ENCODE measurements around the gene SFTA2. TPM values are rescaled to one million over a fixed set of nuclear protein-coding genes. Genes with fewer than 3 reads are reported as not detected.

Gene SFTA2
- total and polyA plus RNA-seq, 10 of the 15 experiments (the other 5 are each of a cell fraction or from before 2014, with no cell fraction given): 0.15 to 0.92 (median 0.33) TPM; not detected in 4

DNA sequence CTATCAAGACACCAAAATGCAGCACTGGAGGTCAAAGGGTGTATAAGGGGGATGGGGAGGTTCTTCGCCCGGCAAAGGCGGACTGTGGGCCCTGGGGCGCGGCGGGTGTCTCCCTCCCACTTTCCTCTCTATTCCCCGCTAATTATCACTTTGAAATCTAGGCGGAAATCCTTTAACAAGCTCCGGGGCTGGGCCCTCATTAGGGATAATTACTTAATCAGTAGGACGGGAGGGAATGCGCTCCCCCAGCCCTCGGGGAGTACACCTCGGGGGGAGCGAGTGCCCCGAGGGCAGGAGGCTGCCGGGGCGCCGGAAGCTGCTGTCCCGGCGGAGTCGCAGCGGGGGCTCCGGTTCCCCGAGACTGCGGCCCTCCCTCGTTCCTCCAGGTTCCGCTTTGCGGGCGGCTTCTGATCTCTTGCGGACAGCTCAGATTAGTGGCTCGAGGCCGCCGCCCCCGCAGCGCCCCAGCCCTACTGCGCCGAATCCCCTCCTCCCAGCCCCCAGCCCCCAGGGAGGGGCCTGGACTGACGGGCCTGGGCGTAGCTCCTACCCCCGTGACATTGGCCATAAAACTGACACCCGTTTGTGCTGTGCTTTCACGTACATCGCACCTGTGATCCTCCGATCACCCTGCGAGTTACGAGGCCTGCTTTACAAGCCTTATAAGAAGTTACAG, 23.5 kb upstream of the SFTA2 start:
- H3K4me3 ChIP-seq: peak overlapping the region; percentile 54; the same call in 1 of the 2 replicates
- H3K27me3 ChIP-seq (replicated peaks in 1 of 2; ENCODE audit: control insufficient read depth in 2 of 2, insufficient read depth in 2 of 2, low read length in 1 of 2): no peaks in the 10 kb centered on the region; a peak in 1 of 4 replicates
- H2AFZ ChIP-seq (ENCODE audit: control insufficient read depth, low read depth, low read length): peak overlapping the region; percentile 90
- no peaks in the 10 kb centered on the region for H4K20me1 ChIP-seq (ENCODE audit: control insufficient read depth, insufficient read depth)
- BruUV-seq (replicated peaks): no TSS peak
- peaks cover 21% of the 10 kb centered on the region for H3K4me1 ChIP-seq (ENCODE audit: control insufficient read depth, insufficient read depth, low read length)
- no peaks in the 10 kb centered on the region for H3K36me3 ChIP-seq (ENCODE audit: control insufficient read depth in 2 of 2, insufficient read depth in 2 of 2, low read length in 1 of 2)
- H3K79me2 ChIP-seq (ENCODE audit: control insufficient read depth, insufficient read depth, low read length): no peaks in the 10 kb centered on the region
- WGBS (ENCODE audit: insufficient coverage, insufficient replicate concordance, low lambda C conversion rate, missing lambda C conversion rate): under 1% methylated on average over 46 of the region's 46 CpGs
- in situ Hi-C loops (cut with MboI): no loop called here
- no peak for FAIRE-seq
- ChIA-PET RAD21 (ENCODE audit: unreplicated experiment) (interaction anchor here (0.6 to 1.4 kb wide), 8 partner anchors 27 to 844 kb away, joined by 3 to 4 read pairs (median 3); no protein-coding TSS in a partner anchor), CTCF (interaction anchor here (0.7 to 2.8 kb wide), 8 partner anchors 37 to 866 kb away, joined by 3 to 9 read pairs (median 3); partner anchors contain the start of gene VARS2), POLR2A (interaction anchor here (0.6 to 1.0 kb wide), 7 partner anchors 9 to 1301 kb away, joined by 3 to 6 read pairs (median 3); partner anchors contain the start of gene VARS2), SMC1A (ENCODE audit: uncharacterized antibody, unreplicated experiment) (interaction anchor here (1.1 to 1.4 kb wide), 2 partner anchors 40 to 106 kb away, joined by 3 to 6 read pairs; no protein-coding TSS in a partner anchor)
- intact Hi-C loops (cut with micrococcal nuclease; ENCODE audit: unreplicated experiment): no loop called here
- peaks cover 2% of the 10 kb centered on the region; the same call in 2 of the 3 replicates for H3K9me3 ChIP-seq (replicated peaks; ENCODE audit: control insufficient read depth, insufficient read depth, low read length)
- peak overlapping the region; percentile 68 for H3K9ac ChIP-seq (ENCODE audit: control insufficient read depth, insufficient read depth, low read length)
- H3K27ac ChIP-seq (ENCODE audit: control insufficient read depth, insufficient read depth): no peak overlapping the region
- DNase-seq (ENCODE audit: low read depth, low spot score): peak; percentile 15
- peak overlapping the region; percentile 91 for H3K4me2 ChIP-seq (ENCODE audit: control insufficient read depth, insufficient read depth)
- ATAC-seq: peak; percentile 94
- TF ChIP-seq RAD21 (IDR thresholded peaks at IDR 0.05; ENCODE audit: insufficient read depth, low read depth, low read length) (no peak), YY1 (IDR thresholded peaks at IDR 0.05; ENCODE audit: low read depth, low read length) (peak; percentile 71), HDAC6 (IDR thresholded peaks at IDR 0.05; ENCODE audit: unreplicated experiment) (no peak), ZNF592 (IDR thresholded peaks at IDR 0.05) (no peak), PAX5 (IDR thresholded peaks at IDR 0.05; ENCODE audit: borderline replicate concordance, low read depth, low read length) (peak; percentile 8; the same call in 1 of the 2 replicates), EP300 (IDR thresholded peaks at IDR 0.05; ENCODE audit: borderline replicate concordance in 1 of 2, control insufficient read depth in 1 of 2, low read depth in 2 of 2, low read length in 2 of 2) (peak in 1 of 2 experiments; percentile 31; a peak in 1 of 4 replicates), SIX5 (IDR thresholded peaks at IDR 0.05; ENCODE audit: low read depth, low read length, severe bottlenecking) (peak; percentile 37), CREB1 (IDR thresholded peaks at IDR 0.05; ENCODE audit: low read depth) (peak; percentile 58; the same call in 1 of the 2 replicates), SMAD5 (IDR thresholded peaks at IDR 0.05; ENCODE audit: low read depth) (0 out of 2 replicates have a peak, but pooled peaks have one; percentile 27), NR2C1 (IDR thresholded peaks at IDR 0.05) (peak; percentile 34), BRCA1 (IDR thresholded peaks at IDR 0.05; ENCODE audit: low read depth, low read length) (no peak), DPF2 (IDR thresholded peaks at IDR 0.05) (peak; percentile 72; the same call in 1 of the 2 replicates), BACH1 (IDR thresholded peaks at IDR 0.05; ENCODE audit: borderline replicate concordance) (no peak; the same call in 1 of the 2 replicates), SP1 (IDR thresholded peaks at IDR 0.05; ENCODE audit: low read depth, low read length) (peak; percentile 39), CTCF (IDR thresholded peaks at IDR 0.05 in 2 of 3, conservative IDR thresholded peaks at IDR 0.05 in 1 of 3; ENCODE audit: control insufficient read depth in 2 of 3, extremely low read depth in 1 of 3, insufficient read depth in 1 of 3, low read depth in 3 of 3, low read length in 3 of 3) (no peak), EGR1 (IDR thresholded peaks at IDR 0.05; ENCODE audit: borderline replicate concordance in 1 of 2, low read depth in 2 of 2, low read length in 2 of 2) (peak in 1 of 2 experiments; percentile 95; a peak in 2 of 3 replicates), EZH2 (IDR thresholded peaks at IDR 0.05; ENCODE audit: borderline replicate concordance, control insufficient read depth, low read depth, low read length) (no peak)
